Daoy (cell line): ENCODE results near the gene TTC39C. TPM values are rescaled to one million over a fixed set of nuclear protein-coding genes. Genes with fewer than 3 reads are reported as not detected.
A peak's percentile ranks its signal among the peaks of the same experiment; 100 is the strongest.

Experiments used
- DNase-seq: peaks from one replicate; pipeline ENCODE4 v3.0.0-alpha.2; 2015; ENCODE audit warnings: low read depth
- total RNA-seq: library from RNA; depleted of rRNA; stranded (reverse); fragments of >200 nt; shearing (Covaris generic); gene quantifications from 2 replicates; pipeline ENCODE4 v1.2.3, GENCODE V29; 2014

The TTC39C gene
- total RNA-seq, 1 experiment from 2014 or later = 18.3 TPM

DNA sequence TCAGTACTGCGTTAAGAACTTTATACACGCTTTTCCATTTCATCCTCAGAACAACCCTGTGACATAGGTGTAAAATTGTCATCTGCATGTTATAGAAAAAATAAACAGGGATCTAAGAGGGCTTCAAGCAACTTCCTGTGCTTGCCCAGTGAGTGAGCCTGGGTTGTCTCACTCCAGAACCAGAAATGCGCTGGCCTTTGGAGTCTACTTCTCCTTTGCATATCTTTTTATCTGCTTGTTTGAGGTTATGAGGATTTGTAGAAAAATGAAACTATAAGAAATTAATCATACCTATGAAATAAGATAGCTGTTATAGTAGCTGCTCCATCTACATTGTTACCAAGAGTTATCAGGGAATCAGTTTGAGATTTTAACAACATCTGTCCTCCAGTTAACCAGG lies 69.0 kb downstream of the TTC39C start:
- DNase-seq = no peak

DNA sequence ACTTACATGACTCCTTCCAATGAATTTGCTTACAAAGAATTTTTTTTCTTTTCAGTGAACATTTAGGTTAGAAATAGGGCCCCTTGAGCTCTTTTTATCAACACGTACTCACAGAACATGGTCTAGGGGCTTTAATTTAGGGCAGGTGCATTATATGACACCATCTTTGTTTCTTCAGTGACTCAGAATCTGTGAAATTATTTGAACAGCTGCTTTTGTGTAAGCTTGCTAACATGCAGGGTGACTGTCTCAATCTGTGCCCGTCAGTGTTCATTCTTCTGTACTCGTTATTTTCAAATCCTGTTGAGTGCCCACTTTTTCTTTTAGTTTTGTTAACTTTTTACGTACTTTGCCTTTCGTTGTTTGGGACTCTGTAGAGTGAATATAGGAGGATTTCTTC lies 71.5 kb downstream of the TTC39C start:
- no peak for DNase-seq

DNA sequence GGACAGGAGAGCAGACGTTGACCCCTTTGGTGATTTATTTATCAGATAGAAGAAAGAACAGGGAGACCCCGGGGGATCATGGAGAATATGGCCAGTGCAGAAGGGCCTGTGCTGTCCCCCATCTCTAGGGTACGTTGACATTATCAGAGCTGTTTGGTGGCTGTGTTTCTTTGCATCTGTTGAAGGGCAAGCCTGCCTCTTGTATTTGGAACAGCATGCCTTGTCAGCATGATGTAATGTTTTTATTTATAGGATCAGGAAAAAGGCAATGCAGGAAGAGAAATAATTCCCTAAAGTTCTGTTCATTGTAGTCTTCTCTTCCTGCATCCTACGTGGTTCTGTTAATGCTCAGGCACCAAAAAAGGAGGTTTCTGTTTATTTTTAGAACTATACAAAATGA lies 74.5 kb downstream of the TTC39C start:
- DNase-seq = no peak

DNA sequence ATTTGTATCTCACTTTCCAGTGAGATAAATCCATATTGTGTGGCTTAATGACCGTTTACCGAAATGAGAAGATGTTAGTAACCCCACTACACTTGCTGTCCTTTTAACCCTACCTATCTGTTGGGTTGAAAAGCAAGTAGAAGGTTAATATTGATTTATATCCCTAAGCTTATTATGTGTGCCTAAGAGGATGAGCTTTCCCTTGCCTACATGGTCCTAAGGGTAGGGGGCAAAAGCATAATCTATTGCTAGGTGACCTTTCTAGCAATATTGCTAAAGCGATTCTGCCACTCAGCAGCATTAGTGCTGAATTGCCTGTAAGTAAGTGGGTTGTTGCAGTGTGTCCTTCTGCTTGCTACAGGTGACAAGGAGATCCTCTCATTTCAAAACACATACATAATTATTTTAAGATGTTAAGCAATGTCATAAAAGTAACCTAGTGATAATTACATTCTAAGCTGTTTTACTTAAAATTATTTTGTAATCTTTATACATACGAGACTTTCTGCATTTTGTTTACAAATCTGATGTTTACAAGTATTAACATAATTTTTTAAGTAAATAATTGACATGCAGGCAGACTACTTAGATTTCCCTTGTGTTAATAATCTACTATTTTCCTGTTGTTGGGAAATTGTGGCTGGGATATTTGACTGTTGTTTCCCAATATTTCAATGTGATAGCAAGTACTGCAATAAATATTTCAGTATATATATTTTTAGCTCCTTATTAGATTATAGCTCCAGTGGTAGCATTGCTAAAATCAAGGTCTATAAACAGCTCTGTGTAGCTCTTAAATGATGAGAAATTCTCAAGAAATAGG lies 75.2 kb downstream of the TTC39C start:
- DNase-seq = no peak

DNA sequence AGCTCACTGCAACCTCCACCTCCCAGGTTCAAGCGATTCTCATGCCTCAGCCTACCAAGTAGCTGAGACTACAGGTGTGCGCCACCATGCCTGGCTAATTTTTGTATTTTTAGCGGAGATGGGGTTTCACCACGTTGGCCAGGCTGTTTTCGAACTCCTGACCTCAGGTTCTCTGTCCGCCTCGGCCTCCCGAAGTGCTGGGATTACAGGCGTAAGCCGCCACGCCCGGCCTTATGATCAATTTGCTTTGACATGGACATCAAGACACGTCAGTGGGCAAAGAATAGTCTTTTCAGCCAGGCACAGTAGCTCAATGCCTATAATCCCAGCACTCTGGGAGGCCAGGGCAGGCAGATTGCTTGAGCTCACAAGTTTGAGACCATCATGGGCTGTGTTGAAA lies 76.3 kb downstream of the TTC39C start:
- no peak for DNase-seq

DNA sequence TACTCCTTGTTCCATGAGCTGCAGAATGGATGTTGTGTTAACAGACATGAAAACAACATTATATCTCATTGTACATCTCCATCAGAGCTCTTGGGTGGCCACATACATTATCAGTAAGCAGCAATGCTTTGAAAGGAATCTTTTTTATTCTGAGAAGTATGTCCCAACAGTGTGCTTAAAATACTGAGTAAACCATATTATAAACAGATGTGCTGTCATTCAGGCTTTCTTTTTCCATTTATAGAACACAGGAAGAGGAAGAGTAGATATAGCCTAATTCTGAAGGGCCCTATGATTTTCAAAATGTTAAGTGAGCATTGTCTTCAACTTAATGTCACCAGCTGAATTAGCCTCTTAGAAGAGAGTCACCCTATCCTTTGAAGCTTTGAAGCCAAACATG lies 80.0 kb downstream of the TTC39C start:
- DNase-seq = no peak

DNA sequence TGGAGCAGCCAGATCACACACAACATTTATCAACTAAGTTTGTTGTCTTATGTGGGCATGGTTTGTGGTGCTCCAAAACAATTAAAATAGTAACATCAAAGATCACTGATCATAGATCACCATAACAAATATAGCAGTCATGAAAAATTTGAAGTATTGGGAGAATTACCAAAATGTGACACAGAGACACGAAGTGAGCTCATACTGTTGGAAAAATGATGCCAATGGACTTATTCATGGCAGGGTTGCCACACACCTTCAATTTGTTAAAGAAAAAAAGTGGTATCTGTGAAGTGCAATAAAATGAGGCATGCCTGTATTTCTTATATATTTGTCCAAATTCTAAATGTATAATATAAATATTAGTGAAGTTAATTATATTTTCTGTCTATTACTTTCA lies 81.4 kb downstream of the TTC39C start:
- no peak for DNase-seq

DNA sequence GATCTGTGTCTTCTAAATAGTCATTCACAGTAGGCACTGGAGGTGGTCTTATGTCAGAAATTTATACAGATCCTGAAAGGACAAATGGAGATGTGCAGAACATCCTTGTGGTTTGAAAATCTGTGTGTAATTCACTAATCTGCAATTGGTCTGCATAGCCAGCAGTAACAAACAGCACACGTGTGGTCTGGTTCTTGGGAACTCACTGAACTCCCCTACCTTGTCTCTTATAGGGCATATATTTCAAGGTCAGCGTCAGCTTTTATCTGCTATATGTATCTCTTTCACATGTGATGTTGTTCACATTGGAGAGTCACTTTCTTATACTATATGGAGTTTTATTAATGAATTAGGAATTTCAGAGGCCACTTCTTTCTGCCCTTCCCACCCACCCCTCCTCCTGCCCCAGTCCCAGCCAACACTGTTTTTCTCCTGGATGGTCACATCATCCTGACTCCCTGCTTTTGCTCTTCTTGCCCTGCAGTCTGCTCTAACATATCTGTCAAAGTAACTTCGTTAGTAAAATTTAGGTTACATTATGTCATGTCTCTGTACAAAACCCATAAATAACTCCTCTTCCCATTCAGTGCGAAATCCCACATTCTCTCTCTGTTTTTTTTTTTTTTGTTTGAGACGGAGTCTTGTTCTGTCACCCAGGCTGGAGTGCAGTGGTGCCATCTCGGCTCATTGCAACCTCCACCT lies 88.9 kb downstream of the TTC39C start:
- DNase-seq = no peak

DNA sequence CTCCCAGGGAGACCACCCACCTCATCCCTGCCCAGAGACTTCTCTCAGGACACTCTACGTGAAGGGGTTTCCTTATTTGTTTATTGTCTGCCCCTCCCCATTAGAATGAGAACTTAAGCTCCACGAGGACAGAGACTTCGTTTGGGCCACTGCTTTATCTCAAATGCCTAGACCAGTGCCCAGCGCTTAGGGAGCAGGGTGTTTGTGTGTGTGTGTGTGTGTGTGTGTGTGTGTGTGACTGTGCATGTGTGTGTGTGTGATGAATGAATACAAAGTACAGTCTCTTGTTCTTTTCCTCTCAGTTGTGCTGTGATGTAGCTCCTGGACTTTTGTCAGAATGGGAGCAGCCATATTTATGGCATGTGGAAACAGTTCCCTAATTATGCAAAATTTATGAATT lies 89.9 kb downstream of the TTC39C start:
- DNase-seq = no peak

DNA sequence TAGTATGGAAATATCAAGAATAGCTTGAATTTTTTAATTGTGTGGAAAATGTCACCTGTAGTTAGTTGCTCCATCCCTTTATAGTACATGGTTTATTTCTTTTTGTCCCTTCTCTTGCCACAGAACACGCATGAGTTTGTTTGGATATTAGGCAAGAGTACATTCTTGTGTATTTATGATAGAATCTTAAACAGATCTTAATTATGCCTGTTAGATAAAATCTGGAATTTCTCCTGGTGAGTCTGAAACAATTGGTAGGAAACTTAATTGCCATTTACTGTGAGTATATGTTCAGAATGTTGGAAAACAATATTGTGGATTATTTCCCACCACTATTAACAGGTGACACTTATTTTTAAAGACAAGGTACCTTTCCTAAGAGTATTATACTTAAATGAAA lies 94.1 kb downstream of the TTC39C start:
- no peak for DNase-seq

DNA sequence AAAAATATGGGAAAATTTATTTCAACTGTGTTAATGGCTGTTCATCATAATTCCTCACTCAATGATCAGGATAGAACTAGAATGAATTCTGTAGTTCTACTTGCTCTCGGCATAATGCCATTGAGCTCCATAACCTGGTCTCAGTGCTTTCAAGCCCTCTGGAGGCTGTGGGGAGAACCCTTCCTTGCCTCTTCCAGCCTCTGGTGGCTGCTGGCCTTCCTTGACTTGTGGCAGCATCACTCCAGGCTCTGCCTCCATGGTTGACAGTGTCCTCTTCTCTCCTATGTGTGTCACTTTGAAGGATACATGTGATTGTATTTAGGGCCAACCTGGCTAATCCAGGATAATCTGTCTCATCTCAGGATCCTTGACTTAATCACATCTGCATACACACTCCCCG lies 97.4 kb downstream of the TTC39C start:
- DNase-seq = no peak

DNA sequence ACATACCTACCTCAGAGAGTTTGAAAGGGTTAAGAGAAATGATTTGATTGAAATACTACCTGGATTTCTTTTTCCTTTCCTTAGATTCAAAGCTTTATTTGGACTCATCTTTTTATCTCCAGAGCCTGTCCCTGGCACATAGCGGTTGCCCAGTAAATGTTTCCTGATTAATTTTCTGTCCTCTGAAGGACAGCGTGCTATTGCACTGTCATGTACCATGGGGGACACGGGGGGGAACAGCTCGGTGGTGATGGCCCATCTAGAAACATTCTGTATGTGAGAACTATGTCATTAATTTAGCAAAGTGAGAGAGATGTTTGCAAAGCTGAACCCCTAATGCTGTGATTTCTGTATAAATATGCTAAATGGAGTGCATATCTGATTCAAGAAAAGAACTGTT lies 97.9 kb downstream of the TTC39C start:
- DNase-seq = no peak

DNA sequence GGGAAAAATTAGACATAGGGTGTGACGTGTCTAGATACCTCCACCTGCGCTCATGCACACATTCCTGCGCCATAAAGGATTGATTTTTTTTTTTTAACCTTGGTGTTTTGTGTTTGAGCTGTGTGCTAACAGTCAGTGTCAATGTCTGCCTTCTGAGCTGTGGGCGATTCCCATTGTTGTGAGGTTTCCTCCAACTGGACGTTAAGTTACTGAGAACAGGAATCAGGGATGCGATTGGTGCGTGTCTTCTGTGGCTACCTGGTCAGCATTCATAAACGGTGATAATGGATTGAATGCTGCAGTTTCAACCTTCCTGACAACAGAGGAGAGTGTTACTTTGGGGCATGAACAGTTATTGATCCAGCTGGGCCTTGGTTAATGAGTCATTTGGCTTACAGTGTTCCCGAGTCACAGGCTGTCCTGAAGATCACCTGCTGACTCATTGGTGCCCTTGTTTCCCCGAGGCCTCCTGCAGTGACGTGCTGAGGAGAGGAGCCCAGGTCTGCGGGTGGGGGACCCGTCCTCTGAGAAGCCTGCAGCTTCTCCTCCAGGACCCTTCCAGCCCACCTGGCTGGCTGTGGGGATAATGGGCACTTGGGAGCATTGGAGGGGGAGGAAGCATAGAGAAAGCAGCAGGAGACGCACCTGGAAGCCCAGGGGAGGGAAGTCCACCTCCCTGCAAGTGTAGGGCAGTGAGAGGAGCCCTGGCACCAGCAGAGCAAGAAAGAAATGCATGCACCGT lies 98.5 kb downstream of the TTC39C start:
- DNase-seq = peak; percentile 55

DNA sequence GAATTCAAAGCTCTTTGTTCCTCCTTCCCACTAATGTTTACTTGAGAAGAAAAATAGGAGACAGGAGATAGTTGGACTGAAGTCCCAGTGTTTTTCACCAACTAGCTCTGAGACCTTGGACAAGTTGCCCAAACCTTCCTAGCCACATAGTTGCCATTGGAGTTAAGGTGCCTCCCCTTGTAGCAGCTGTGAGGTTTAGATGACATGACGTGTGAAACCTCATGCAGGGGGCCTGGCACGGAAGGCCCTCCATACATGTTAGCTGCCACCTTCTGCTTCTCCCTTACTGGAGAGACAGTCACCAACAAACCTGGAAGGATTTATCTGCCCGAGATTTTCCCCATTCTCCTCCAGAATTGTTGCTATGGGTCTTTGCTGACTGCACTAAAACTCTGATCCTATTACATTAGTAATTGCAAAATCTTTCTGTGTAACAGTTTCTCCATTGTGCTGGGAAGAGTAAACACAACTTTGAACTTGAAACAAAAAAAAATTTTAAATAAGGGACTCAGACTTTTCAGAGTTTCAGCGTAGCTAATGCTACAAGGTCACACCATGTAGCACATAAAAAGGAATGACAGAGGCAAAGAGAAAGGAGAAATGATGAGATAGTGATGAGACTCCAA lies 100.5 kb downstream of the TTC39C start:
- DNase-seq = no peak

DNA sequence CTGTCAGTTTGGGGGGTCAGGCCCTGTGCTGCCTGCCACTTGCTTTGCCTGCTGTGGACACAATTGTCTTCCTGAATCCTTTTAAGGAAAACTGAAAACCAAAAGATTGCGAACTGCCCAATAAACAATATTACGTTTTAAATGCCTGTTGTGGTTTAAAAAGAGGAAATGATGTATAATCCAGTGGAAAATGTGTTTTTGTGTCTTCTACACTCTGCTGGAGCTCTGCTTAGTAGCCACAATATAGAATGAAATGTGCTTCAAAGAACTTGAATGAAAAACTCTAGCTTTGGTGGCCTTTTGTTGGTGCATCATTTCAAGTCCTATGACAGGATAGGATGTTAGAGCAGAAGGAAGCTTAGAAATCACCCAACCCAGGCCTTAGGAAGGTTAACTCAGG lies 101.1 kb downstream of the TTC39C start:
- DNase-seq = no peak

DNA sequence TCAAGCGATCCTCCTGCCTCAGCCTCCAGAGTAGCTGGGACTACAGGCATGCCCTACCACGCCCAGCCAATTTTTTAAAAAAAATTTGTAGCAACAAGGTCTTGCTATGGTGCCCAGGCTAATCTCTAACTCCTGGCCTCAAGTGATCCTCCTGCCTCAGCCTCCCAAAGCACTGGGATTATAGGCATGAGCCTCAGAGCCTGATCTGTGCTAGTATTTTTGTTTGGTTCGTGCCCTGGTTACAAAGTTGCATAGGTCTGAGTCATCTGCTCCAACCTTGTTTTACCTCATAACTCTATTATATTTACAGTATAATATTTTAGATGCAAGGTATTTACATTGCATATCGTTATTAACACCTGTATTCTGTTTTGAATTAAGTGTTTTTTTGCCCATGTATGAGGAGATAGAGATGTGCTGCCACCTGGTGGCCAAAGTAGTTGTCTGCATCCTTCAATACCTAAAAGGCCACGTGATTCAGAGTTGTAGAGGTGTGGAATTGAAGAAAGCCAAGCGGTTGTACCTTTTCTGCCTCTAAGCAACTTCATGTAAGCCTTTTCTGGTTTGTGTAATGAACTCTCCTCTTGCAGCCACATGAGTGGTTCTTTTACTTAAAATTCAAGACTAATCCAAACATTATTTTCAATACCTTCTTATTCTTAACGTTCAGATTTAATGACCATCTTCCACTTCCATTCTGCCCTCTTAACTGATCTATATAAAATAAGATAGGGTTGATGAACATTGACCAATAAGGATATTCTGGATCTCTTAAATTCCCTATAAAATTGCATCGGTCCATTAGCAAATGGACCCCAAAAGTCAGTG lies 104.4 kb downstream of the TTC39C start:
- peak; percentile 64 for DNase-seq

DNA sequence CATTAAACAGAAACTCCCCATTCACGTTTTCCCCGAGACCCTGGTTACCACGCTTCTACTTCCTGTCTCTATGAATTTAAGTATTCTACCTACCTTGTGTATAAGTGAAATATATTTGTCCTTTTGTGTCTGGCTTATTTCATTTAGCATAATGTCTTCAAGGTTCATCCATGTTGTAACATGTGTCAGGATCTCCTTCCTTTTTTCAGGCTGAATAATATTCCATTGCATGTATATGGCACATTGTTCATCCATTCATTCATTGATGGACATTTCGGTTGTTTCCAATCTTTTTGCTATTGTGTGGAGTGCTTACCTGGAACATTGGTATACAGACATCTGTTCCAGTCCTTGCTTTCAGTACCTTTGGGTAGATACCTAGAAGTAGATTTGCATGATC lies 106.1 kb downstream of the TTC39C start:
- no peak for DNase-seq

DNA sequence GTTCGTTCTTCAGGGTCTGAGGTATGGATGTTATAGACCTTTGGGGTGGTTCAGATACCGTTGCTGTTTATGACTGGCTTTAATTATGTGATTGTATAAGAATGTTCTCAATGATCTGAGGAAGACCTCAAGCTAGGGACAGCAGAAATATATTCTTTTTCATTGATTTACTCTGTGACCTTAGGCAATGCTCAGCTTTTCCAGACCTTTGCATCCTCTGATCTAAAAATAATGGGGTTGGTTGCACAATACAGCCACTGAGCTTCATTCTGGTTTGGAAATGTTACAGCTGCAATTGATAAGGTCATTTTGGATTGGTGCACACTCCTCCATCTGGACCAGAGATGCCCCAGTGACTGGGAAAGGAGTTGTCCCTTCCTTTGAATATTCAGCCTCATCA lies 107.1 kb downstream of the TTC39C start:
- DNase-seq = no peak

DNA sequence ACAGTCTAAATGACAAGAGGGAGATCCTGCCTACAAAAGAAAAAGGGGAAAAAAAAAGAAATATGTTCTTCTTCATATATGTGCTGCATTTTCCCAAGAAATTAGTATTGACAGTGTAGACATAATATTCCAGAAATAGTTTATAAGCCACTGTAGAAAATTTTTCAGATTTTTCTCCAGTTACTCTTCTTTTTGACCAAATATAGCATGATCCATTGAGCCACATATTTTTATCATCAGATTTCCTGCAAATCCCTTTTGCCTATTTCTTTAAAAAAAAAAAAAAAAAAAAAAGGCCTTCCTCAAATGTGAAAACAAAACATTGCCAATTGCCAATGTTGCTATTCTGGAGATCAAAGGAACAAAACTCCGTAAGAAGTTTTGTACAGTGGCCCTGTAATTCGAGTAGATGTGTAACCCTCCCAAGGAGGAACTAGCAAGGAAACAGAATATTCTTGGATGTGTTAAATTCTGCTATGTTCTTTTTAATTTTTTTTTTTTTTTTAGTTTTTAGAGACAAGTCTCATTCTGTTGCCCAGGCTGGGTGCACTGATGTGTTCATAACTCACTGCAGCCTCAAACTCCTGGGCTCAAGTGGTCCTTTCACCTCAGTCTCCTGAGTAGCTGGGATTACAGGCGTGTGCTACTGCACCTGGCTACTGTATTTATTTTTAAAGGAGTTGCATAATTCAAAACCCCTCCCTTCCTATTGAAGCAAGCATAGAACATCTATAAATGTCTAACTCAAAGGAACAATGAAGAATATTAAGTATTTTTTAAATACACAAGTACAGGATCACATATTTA lies 111.8 kb downstream of the TTC39C start:
- DNase-seq = no peak

DNA sequence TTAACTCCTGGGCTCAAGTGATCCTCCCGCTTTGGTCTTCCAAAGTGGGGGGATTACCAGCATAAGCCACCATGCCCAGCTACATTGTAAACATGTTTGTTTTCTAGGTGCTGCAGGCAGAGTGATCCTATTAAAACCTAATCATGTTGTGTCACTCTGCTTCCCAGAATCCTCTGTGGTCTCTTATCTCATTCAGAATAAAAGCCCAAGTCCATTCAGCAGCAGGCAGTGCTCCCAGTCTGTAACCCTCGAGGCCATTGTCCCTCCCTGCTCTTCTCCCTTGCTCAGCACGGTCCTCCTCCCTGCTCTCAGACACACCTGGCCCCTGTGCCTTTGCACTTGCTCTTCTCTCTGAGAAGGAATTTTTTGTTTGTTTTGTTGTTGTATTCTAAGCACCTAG lies 113.2 kb downstream of the TTC39C start:
- no peak for DNase-seq

DNA sequence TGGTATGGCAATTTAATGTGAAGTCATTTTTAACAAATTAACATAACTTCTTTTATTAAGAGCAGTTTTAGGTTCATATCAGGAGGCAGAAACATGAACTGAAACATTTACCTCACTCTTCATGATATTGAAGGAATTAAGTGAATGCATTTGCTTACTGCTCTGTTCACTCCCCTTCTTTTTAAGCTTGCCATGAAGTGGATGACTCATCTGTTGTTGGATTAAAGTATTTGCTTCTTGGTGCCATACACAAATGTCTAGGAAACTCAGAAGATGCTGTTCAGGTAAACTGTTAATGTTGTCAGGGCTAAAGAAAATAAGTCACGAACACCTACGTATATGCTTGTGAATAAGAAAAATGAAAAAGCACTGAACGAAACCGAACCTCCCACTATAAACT lies 114.1 kb downstream of the TTC39C start:
- no peak for DNase-seq
